K562 (cell line): ENCODE results near the gene NTM. TPM values are rescaled to one million over a fixed set of nuclear protein-coding genes. Genes with fewer than 3 reads are reported as not detected.

Source experiments
- ATAC-seq: fragments of 200-7000 bp; cut with Tn5 transposase; 3 replicates; pipeline ENCODE4 v1.9.1; 2020; ENCODE audit warnings: moderate library complexity
- BruUV-seq: library from RNA; stranded (reverse); fragments of 400-500 nt; replicated peaks from 2 replicates; lab custom pipeline; 2021; lab: Mats Ljungman, UMichigan
- CTCF ChIA-PET: fragments of 300-600 bp; formaldehyde crosslinking; extraction: SDS; loops from one replicate; lab custom pipeline; 2021; ENCODE audit warnings: low intra/inter-chr PET ratio; lab: Yijun Ruan, JAX
- POLR2A ChIA-PET: fragments of 300-600, 350-650 bp; sonication (Branson Sonifier 250); formaldehyde crosslinking; extraction: SDS; loops from one replicate; lab custom pipeline; 2021; ENCODE audit warnings: antibody characterized with exemption, inconsistent platforms; lab: Yijun Ruan, JAX
- DNase-seq, 4 experiments: peaks; one replicate each; pipeline versions ENCODE4 v3.0.0 to v3.0.0-alpha.2; 2011 to 2018; ENCODE audit warnings: low spot score in 3 of 4, mixed read lengths in 3 of 4; ENCODE audit errors: extremely low read depth in 1 of 4
- FAIRE-seq: peaks from 2 replicates; lab custom pipeline; 2011; peaks lifted over from hg19 to GRCh38; lab: Jason Lieb, UNC
- H2AFZ ChIP-seq: 2 replicates; pipeline ENCODE4 v1.6.0; 2011; ENCODE audit warnings: low read depth, low read length, control low read depth, inconsistent platforms
- H3K27ac ChIP-seq: fragments of 200-600 bp; 3 replicates; pipeline ENCODE4 v1.8.0; 2011; ENCODE audit warnings: low read depth, mild to moderate bottlenecking, control low read depth, inconsistent platforms, low read length, moderate library complexity, mixed read lengths; ENCODE audit errors: extremely low read depth
- H3K27me3 ChIP-seq, 2 experiments: fragments of 300-600 bp in 1 of 2; 2 replicates in 1 of 2; 3 replicates in 1 of 2; pipeline versions ENCODE4 v1.6.0 to v1.8.0; 2011; ENCODE audit warnings: inconsistent platforms in 2 of 2, low read length in 2 of 2, mild to moderate bottlenecking in 1 of 2, mixed read lengths in 1 of 2, moderate library complexity in 1 of 2; ENCODE audit not compliant: control insufficient read depth in 2 of 2, insufficient read depth in 2 of 2
- H3K36me3 ChIP-seq: fragments of 300-600 bp; 3 replicates; pipeline ENCODE4 v1.8.0; 2011; ENCODE audit warnings: mild to moderate bottlenecking, low read length, inconsistent platforms; ENCODE audit not compliant: control insufficient read depth, insufficient read depth
- H3K4me1 ChIP-seq, 2 experiments: fragments of 200-600 bp in 1 of 2; replicated peaks in 1 of 2; 2 replicates in 1 of 2; 3 replicates in 1 of 2; pipeline versions ENCODE4 v1.5.1 to v1.8.0; 2011; ENCODE audit warnings: inconsistent platforms in 2 of 2, low read length in 2 of 2, mild to moderate bottlenecking in 1 of 2, mixed read lengths in 1 of 2, moderate library complexity in 1 of 2; ENCODE audit not compliant: control insufficient read depth in 2 of 2, insufficient read depth in 2 of 2
- H3K4me2 ChIP-seq: 2 replicates; pipeline ENCODE4 v1.6.1; 2011; ENCODE audit warnings: low read length, control low read depth, inconsistent platforms, mixed read lengths; ENCODE audit not compliant: insufficient read depth
- H3K4me3 ChIP-seq: fragments of 200-600 bp; sonication (generic), shearing (Covaris generic); 2 replicates; pipeline ENCODE4 v1.5.1; 2016; ENCODE audit warnings: control low read depth, inconsistent platforms
- H3K79me2 ChIP-seq: fragments of 200-600 bp; 3 replicates; pipeline ENCODE4 v1.8.0; 2011; ENCODE audit warnings: low read length, inconsistent platforms; ENCODE audit not compliant: control insufficient read depth, insufficient read depth
- H3K9ac ChIP-seq, 2 experiments: 2 replicates each; pipeline versions ENCODE4 v1.6.0 to v1.6.1; 2011; ENCODE audit warnings: low read depth in 2 of 2, low read length in 2 of 2, control low read depth in 1 of 2, inconsistent platforms in 1 of 2, mild to moderate bottlenecking in 1 of 2, mixed read lengths in 1 of 2; ENCODE audit not compliant: insufficient read depth in 1 of 2
- H3K9me1 ChIP-seq: one replicate; pipeline ENCODE4 v1.6.0; 2011; ENCODE audit warnings: inconsistent platforms, mild to moderate bottlenecking, low read length, moderate library complexity; ENCODE audit not compliant: control insufficient read depth, insufficient read depth
- H3K9me3 ChIP-seq: replicated peaks from 2 replicates; pipeline ENCODE4 v1.5.1; 2011; ENCODE audit warnings: low read depth, low read length, inconsistent platforms; ENCODE audit not compliant: control insufficient read depth, insufficient read depth
- H4K20me1 ChIP-seq: replicated peaks from 2 replicates; pipeline ENCODE4 v1.6.1; 2011; ENCODE audit warnings: low read length, inconsistent platforms, mixed read lengths; ENCODE audit not compliant: control insufficient read depth, insufficient read depth
- COPS2 ChIP-seq: fragments of 450-650 bp; conservative IDR thresholded peaks from 2 replicates; pipeline ENCODE4 v1.6.1; 2016; ENCODE audit warnings: mild to moderate bottlenecking, moderate library complexity
- EP300 ChIP-seq: IDR thresholded peaks from 2 replicates; pipeline ENCODE4 v1.6.1; 2012; ENCODE audit warnings: low read length, improper control_type of control experiment
- ETV1 ChIP-seq: fragments of 450-650 bp; conservative IDR thresholded peaks from 2 replicates; pipeline ENCODE4 v1.6.1; 2016; ENCODE audit warnings: missing genetic modification characterization, control low read depth, low read depth, missing compliant biosample characterization
- EZH2 ChIP-seq: IDR thresholded peaks from 2 replicates; pipeline ENCODE4 v1.6.1; 2012; ENCODE audit warnings: low read depth, mild to moderate bottlenecking, inconsistent platforms, low read length, borderline replicate concordance
- HDAC3 ChIP-seq: fragments of 450-650 bp; IDR thresholded peaks from 2 replicates; pipeline ENCODE4 v1.6.1; 2018; ENCODE audit warnings: borderline replicate concordance, mild to moderate bottlenecking, moderate library complexity; ENCODE audit not compliant: partially characterized antibody
- MECOM ChIP-seq: fragments of 250-450 bp; sonication (Bioruptor Pico); IDR thresholded peaks from 2 replicates; pipeline ENCODE4 v1.8.0; 2022; ENCODE audit warnings: inconsistent platforms
- NELFE ChIP-seq: IDR thresholded peaks from 2 replicates; pipeline ENCODE4 v1.6.1; 2011; ENCODE audit warnings: mild to moderate bottlenecking; ENCODE audit not compliant: insufficient read depth, insufficient read length
- SMAD3 ChIP-seq: fragments of 450-650 bp; formaldehyde crosslinking; conservative IDR thresholded peaks from 2 replicates; pipeline ENCODE4 v1.4.0; 2020; ENCODE audit warnings: mild to moderate bottlenecking
- SNIP1 ChIP-seq: fragments of 450-650 bp; IDR thresholded peaks from 2 replicates; pipeline ENCODE4 v1.7.1; 2017; ENCODE audit warnings: low read depth, mild to moderate bottlenecking
- ZBTB12 ChIP-seq: fragments of 250-450 bp; sonication (Bioruptor Pico); IDR thresholded peaks from 2 replicates; pipeline ENCODE4 v1.4.0; 2020
- ZNF165 ChIP-seq: fragments of 250-450 bp; sonication (Bioruptor Pico); IDR thresholded peaks from 2 replicates; pipeline ENCODE4 v1.4.0; 2020; ENCODE audit warnings: borderline replicate concordance
- ZNF398 ChIP-seq: fragments of 250-450 bp; sonication (Bioruptor Pico); IDR thresholded peaks from 2 replicates; pipeline ENCODE4 v1.8.0; 2021; ENCODE audit warnings: moderate library complexity, mild to moderate bottlenecking, inconsistent platforms
- ZNF57 ChIP-seq: fragments of 450-650 bp; formaldehyde crosslinking; IDR thresholded peaks from 2 replicates; pipeline ENCODE4 v1.4.0; 2020; ENCODE audit warnings: mild to moderate bottlenecking, moderate library complexity
- ZSCAN32 ChIP-seq: fragments of 450-650 bp; formaldehyde crosslinking; IDR thresholded peaks from 2 replicates; pipeline ENCODE4 v1.4.0; 2020; ENCODE audit warnings: mild to moderate bottlenecking, moderate library complexity
- WGBS: fragments of 100-300 bp; shearing (Covaris generic); methylation state at CpG from one replicate; pipeline ENCODE4 v1.1.6; 2016; ENCODE audit warnings: low coverage, mixed read lengths; ENCODE audit not compliant: insufficient coverage; ENCODE audit errors: missing lambda C conversion rate; 5-methylcytosine and 5-hydroxymethylcytosine counted together
- in situ Hi-C: fragments of 300-500 bp; cut with MboI; formaldehyde crosslinking; loops from 4 replicates; pipeline ENCODE4 v1.15.0; 2018; ENCODE audit warnings: inconsistent platforms, mixed read lengths
- intact Hi-C: fragments of 100-400 bp; cut with micrococcal nuclease; formaldehyde crosslinking; loops from 2 replicates; pipeline ENCODE4 v1.14.2; 2022
- polyA plus RNA-seq, 8 experiments: library from polyadenylated mRNA; depleted of rRNA in 4 of 8; stranded (reverse) in 5 of 8; unstranded in 3 of 8; fragments of >200 nt; fragmentation: Nextera tagmentation in 2 of 8; fragmentation: Illumina TruSeq in 1 of 8; extraction: Ambion mirVana in 2 of 8; extraction: Trizol in 1 of 8; gene quantifications; 2 replicates each; pipeline versions ENCODE4 v1.2.1 to v1.2.3, GENCODE V29; 2011 to 2014; ENCODE audit warnings: inconsistent platforms in 1 of 8, missing spikeins in 1 of 8
- total RNA-seq, 7 experiments: library from RNA; depleted of rRNA in 6 of 7; stranded (reverse); fragments of >200 nt in 6 of 7; fragmentation: Illumina TruSeq in 2 of 7; extraction: Trizol in 2 of 7; gene quantifications; 2 replicates each; pipeline versions ENCODE4 v1.2.1 to v1.2.3, GENCODE V29; 2011 to 2021; ENCODE audit warnings: low replicate concordance in 1 of 7

The NTM gene
- total and polyA plus RNA-seq, 9 of the 15 experiments (the other 6 are each of a cell fraction or from before 2014, with no cell fraction given), result not detected

GRCh38 chr11:131759140-131759539, 388.7 kb downstream of the NTM start:
- no peaks in the 10 kb centered on the region for H3K36me3 ChIP-seq
- WGBS, result 0% methylated on average over 2 of the region's 2 CpGs
- ChIA-PET CTCF (interaction anchor here (0.6 kb wide), 1 partner anchor 29 kb away, joined by 3 read pairs; no protein-coding TSS in a partner anchor), POLR2A (no interaction called here)
- intact Hi-C loops, result no loop called here
- no peak overlapping the region for H3K4me2 ChIP-seq
- H3K9ac ChIP-seq, result no peak overlapping the region
- in situ Hi-C loops, result no loop called here
- no peak for TF ChIP-seq ZNF57 (CRISPR knock-in tag)
- TF ChIP-seq COPS2, result no peak
- TF ChIP-seq ZSCAN32 (CRISPR knock-in tag), result no peak
- TF ChIP-seq ZBTB12, result no peak
- no peak for TF ChIP-seq EP300
- TF ChIP-seq SNIP1, result no peak
- no peak for TF ChIP-seq NELFE
- TF ChIP-seq SMAD3 (CRISPR knock-in tag), result no peak
- TF ChIP-seq ETV1, result no peak
- TF ChIP-seq MECOM (CRISPR knock-in tag), result no peak
- no peak for TF ChIP-seq EZH2
- TF ChIP-seq HDAC3, result no peak
- no peak for TF ChIP-seq ZNF165 (CRISPR knock-in tag)
- TF ChIP-seq ZNF398 (CRISPR knock-in tag), result no peak
- H3K4me1 ChIP-seq, result no peaks in the 10 kb centered on the region
- no peak overlapping the region for H3K27ac ChIP-seq
- no peaks in the 10 kb centered on the region for H3K9me1 ChIP-seq
- no peaks in the 10 kb centered on the region for H3K9me3 ChIP-seq
- no peak overlapping the region for H3K4me3 ChIP-seq
- DNase-seq, result no peak
- ATAC-seq, result no peak
- H3K27me3 ChIP-seq, result no peaks in the 10 kb centered on the region
- H3K79me2 ChIP-seq, result no peaks in the 10 kb centered on the region
- BruUV-seq, result no TSS peak
- H4K20me1 ChIP-seq, result no peaks in the 10 kb centered on the region
- FAIRE-seq, result no peak
- no peak overlapping the region for H2AFZ ChIP-seq
